Small intestine (tissue), 7 donors: ENCODE results near the gene CCDC88C. TPM values are rescaled to one million over a fixed set of nuclear protein-coding genes. Genes with fewer than 3 reads are reported as not detected.

Source experiments
- DNase-seq, 2 donors: peaks; one replicate each; pipeline versions ENCODE4 v3.0.0 to v3.0.0-alpha.2; 2013
- FAIRE-seq: peaks from 2 replicates; lab custom pipeline; 2012; peaks lifted over from hg19 to GRCh38; lab: Jason Lieb, UNC
- H3K27ac ChIP-seq, 3 donors: one replicate each; pipeline ENCODE4 v1.5.1; 2013; ENCODE audit warnings: low read length in 2 of 3, mild to moderate bottlenecking in 2 of 3, control low read depth in 1 of 3, inconsistent platforms in 1 of 3, low read depth in 1 of 3, moderate library complexity in 1 of 3
- H3K27me3 ChIP-seq, 3 donors: one replicate each; pipeline ENCODE4 v1.6.1; 2013; ENCODE audit warnings: low read length in 3 of 3, inconsistent platforms in 1 of 3; ENCODE audit not compliant: control insufficient read depth in 3 of 3, insufficient read depth in 3 of 3
- H3K36me3 ChIP-seq, 3 donors: one replicate each; pipeline ENCODE4 v1.6.1; 2013; ENCODE audit warnings: low read length in 3 of 3, inconsistent platforms in 1 of 3, low read depth in 1 of 3, mild to moderate bottlenecking in 1 of 3, moderate library complexity in 1 of 3; ENCODE audit not compliant: control insufficient read depth in 3 of 3, insufficient read depth in 2 of 3
- H3K4me1 ChIP-seq, 3 donors: one replicate each; pipeline ENCODE4 v1.6.1; 2013; ENCODE audit warnings: low read length in 2 of 3, inconsistent platforms in 1 of 3, low read depth in 1 of 3, mild to moderate bottlenecking in 1 of 3, moderate library complexity in 1 of 3; ENCODE audit not compliant: control insufficient read depth in 3 of 3, insufficient read depth in 2 of 3
- H3K4me3 ChIP-seq, 3 donors: one replicate each; pipeline ENCODE4 v1.5.1; 2013; ENCODE audit warnings: low read length in 3 of 3, control low read depth in 1 of 3, inconsistent platforms in 1 of 3, low read depth in 1 of 3, mild to moderate bottlenecking in 1 of 3, moderate library complexity in 1 of 3
- H3K9me3 ChIP-seq, 2 donors: one replicate each; pipeline ENCODE4 v1.6.1; 2013; ENCODE audit warnings: low read depth in 1 of 2, low read length in 1 of 2; ENCODE audit not compliant: control insufficient read depth in 2 of 2, insufficient read depth in 1 of 2
- WGBS, 3 donors: extraction: QIAGEN DNeasy Blood & Tissue Kit; methylation state at CpG; one replicate each; pipeline ENCODE4 v1.1.7; 2013; 5-methylcytosine and 5-hydroxymethylcytosine counted together
- polyA plus RNA-seq, 4 donors: library from polyadenylated mRNA; stranded (reverse) in 3 of 4; unstranded in 1 of 4; fragments of 200-250 nt in 3 of 4; fragments of 120-200 nt in 1 of 4; gene quantifications; one replicate each; pipeline versions ENCODE4 v1.2.1 to v1.2.3, GENCODE V29; 2013
- donor health status: healthy with polysubstance abuse.
- donor health status: control.
- donor health status: control.
- donor health status: Bipolar disorder and iron deficiency.
- donor health status: healthy.

The CCDC88C gene
- polyA plus RNA-seq, 4 donors: 13.2 to 25.9 (median 18.3) TPM

- peaks cover 0 to 3% (median 0%) of the 10 kb centered on the region in 3 donors for H3K36me3 ChIP-seq
- no peaks in the 10 kb centered on the region for H3K27me3 ChIP-seq
- H3K4me1 ChIP-seq: peaks cover 0 to 9% (median 5%) of the 10 kb centered on the region in 3 donors
- 81 to 86% (median 85%) methylated on average over 13 of the region's 13 CpGs for WGBS, 3 donors
- no peaks in the 10 kb centered on the region for H3K9me3 ChIP-seq
- DNase-seq (no peak), FAIRE-seq (no peak)
- no peak overlapping the region for H3K4me3 ChIP-seq
- H3K27ac ChIP-seq: peak overlapping the region in 1 of 3 donors; percentile 47
These were observed 52.9 kb downstream of the CCDC88C start for GRCh38 chr14:91364524-91365270.

GRCh38 chr14:91363776-91364523 lies 53.7 kb downstream of the CCDC88C start:
- Histone ChIP-seq H3K9me3 (no peaks in the 10 kb centered on the region), H3K4me3 (no peak overlapping the region), H3K27me3 (no peaks in the 10 kb centered on the region), H3K4me1 (peaks cover 0 to 9% (median 5%) of the 10 kb centered on the region in 3 donors), H3K27ac (peak overlapping the region in 1 of 3 donors; percentile 72), H3K36me3 (peaks cover 0 to 9% (median 0%) of the 10 kb centered on the region in 3 donors)
- WGBS, 3 donors: 70 to 78% (median 72%) methylated on average over 10 of the region's 10 CpGs
- DNase-seq (no peak), FAIRE-seq (no peak)

GRCh38 chr14:91361233-91361811 lies 56.3 kb downstream of the CCDC88C start:
- peak in 1 of 2 donors; percentile 66 for DNase-seq
- H3K36me3 ChIP-seq: peaks cover 0 to 24% (median 0%) of the 10 kb centered on the region in 3 donors
- H3K27me3 ChIP-seq: no peaks in the 10 kb centered on the region
- H3K4me3 ChIP-seq: no peak overlapping the region
- peak overlapping the region in 2 of 3 donors; percentile 51 to 57 for H3K27ac ChIP-seq
- no peak for FAIRE-seq
- H3K9me3 ChIP-seq: no peaks in the 10 kb centered on the region
- WGBS, 3 donors: 78 to 88% (median 84%) methylated on average over 14 of the region's 14 CpGs
- peaks cover 0 to 13% (median 6%) of the 10 kb centered on the region in 3 donors for H3K4me1 ChIP-seq

DNA sequence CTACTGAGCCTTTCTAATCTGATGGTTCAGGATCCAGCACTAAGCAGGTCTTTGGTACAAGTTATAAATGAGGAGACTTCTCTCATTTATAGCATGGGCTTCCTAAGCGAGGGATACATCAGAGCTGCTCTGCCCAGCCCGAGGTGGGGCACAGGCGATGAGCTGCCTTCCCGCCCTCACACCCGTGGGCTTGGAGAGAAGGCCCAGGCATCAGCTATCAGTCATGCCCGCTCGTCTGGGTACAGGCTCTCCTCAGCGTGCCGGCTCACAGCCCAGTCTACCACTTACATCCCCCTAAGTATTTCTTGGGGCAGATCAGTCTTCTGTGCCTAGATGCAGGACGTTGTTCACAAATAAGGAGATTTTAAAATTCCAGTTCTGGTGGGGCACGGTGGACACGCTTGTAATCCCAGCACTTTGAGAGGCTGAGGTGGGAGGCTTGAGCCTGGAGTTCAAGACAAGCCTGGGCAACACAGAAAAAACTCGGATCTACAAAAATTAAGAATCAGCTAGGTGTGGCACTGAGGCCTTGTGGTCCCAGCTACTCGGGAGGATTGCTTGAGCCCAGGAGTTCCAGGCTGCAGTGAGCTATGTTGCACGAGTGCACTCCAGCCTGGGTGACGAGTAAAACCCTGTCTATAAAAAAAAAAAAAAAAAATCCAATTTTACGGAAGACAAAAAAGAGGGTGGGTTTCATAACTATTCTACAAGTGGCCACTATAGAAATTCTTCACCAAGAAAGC lies 57.0 kb downstream of the CCDC88C start:
- H3K4me3 ChIP-seq: no peak overlapping the region
- 90 to 92% (median 91%) methylated on average over 17 of the region's 17 CpGs for WGBS, 3 donors
- H3K9me3 ChIP-seq: no peaks in the 10 kb centered on the region
- DNase-seq (no peak), FAIRE-seq (no peak)
- peak overlapping the region; percentile 1 to 51 (median 40) for H3K27ac ChIP-seq
- H3K27me3 ChIP-seq: no peaks in the 10 kb centered on the region
- peaks cover 0 to 13% (median 5%) of the 10 kb centered on the region in 3 donors for H3K4me1 ChIP-seq
- peaks cover 0 to 27% (median 0%) of the 10 kb centered on the region in 3 donors for H3K36me3 ChIP-seq

- no peak overlapping the region for H3K27ac ChIP-seq
- whole genome bisulfite sequencing, 3 donors: 97% methylated on average over 13 of the region's 13 CpGs
- FAIRE-seq (no peak), DNase-seq (no peak)
- peaks cover 0 to 40% (median 0%) of the 10 kb centered on the region in 3 donors for H3K36me3 ChIP-seq
- no peaks in the 10 kb centered on the region for H3K27me3 ChIP-seq
- H3K4me3 ChIP-seq: no peak overlapping the region
- peaks cover 0 to 23% (median 3%) of the 10 kb centered on the region in 3 donors for H3K4me1 ChIP-seq
- no peaks in the 10 kb centered on the region for H3K9me3 ChIP-seq
These were observed 58.9 kb downstream of the CCDC88C start for GRCh38 chr14:91358654-91359220.

- H3K4me1 ChIP-seq: peaks cover 0 to 31% (median 3%) of the 10 kb centered on the region in 3 donors
- peaks cover 0 to 47% (median 0%) of the 10 kb centered on the region in 3 donors for H3K36me3 ChIP-seq
- WGBS, 3 donors: 86 to 90% (median 90%) methylated on average over 9 of the region's 9 CpGs
- H3K4me3 ChIP-seq: no peak overlapping the region
- H3K9me3 ChIP-seq: no peaks in the 10 kb centered on the region
- H3K27ac ChIP-seq: no peak overlapping the region
- no peaks in the 10 kb centered on the region for H3K27me3 ChIP-seq
- DNase-seq (no peak), FAIRE-seq (no peak)
These were observed 59.6 kb downstream of the CCDC88C start for GRCh38 chr14:91358025-91358319.

GRCh38 chr14:91357272-91358024 lies 60.2 kb downstream of the CCDC88C start:
- FAIRE-seq (no peak), DNase-seq (no peak)
- H3K27me3 ChIP-seq: no peaks in the 10 kb centered on the region
- no peak overlapping the region for H3K27ac ChIP-seq
- H3K4me3 ChIP-seq: no peak overlapping the region
- WGBS, 3 donors: 90 to 95% (median 94%) methylated on average over 21 of the region's 21 CpGs
- H3K4me1 ChIP-seq: peaks cover 0 to 36% (median 0%) of the 10 kb centered on the region in 3 donors
- H3K9me3 ChIP-seq: no peaks in the 10 kb centered on the region
- H3K36me3 ChIP-seq: peaks cover 0 to 48% (median 0%) of the 10 kb centered on the region in 3 donors
